Gastrocnemius medialis (tissue), 4 donors: ENCODE measurements around the gene ITFG2.

Experiments used
- POLR2A ChIP-seq, 2 donors: fragments of 450-650 bp; IDR thresholded peaks; one replicate each; pipeline ENCODE4 v1.6.1; 2017; ENCODE audit warnings: antibody characterized with exemption in 2 of 2, mild to moderate bottlenecking in 2 of 2, moderate library complexity in 2 of 2
- TF ChIP-seq, protein P1 (sequence below), 5 experiments: fragments of 450-650 bp in 3 of 5; fragments of 200-600 bp in 2 of 5; sonication (generic) in 2 of 5; IDR thresholded peaks in 4 of 5; conservative IDR thresholded peaks in 1 of 5; 1 replicate in 4 of 5; 2 replicates in 1 of 5; pipeline ENCODE4 v1.5.1; 2016 to 2019; ENCODE audit warnings: antibody characterized with exemption in 5 of 5, mild to moderate bottlenecking in 3 of 5, moderate library complexity in 3 of 5

DNA sequence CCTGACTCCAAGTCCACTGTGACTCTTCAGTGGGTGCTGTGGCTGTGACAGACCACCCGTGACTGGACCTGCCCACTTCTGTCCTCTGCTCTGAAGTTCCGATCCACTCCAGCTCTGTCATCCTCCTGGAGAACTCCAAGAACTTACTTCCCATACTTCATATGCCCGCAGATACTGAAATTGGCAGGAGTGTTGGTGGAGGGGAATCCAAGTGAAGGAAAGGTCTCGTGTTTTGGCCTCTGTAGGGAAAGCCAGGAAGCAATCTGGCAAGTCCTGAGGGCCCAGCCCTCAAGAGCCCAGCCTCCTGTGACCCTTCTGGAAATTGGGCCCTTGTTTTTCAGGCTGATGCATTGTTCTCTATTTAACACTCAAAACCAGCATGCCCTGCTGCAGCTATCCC is 40.1 kb upstream of the ITFG2 start:
- TF ChIP-seq, protein P1, sequence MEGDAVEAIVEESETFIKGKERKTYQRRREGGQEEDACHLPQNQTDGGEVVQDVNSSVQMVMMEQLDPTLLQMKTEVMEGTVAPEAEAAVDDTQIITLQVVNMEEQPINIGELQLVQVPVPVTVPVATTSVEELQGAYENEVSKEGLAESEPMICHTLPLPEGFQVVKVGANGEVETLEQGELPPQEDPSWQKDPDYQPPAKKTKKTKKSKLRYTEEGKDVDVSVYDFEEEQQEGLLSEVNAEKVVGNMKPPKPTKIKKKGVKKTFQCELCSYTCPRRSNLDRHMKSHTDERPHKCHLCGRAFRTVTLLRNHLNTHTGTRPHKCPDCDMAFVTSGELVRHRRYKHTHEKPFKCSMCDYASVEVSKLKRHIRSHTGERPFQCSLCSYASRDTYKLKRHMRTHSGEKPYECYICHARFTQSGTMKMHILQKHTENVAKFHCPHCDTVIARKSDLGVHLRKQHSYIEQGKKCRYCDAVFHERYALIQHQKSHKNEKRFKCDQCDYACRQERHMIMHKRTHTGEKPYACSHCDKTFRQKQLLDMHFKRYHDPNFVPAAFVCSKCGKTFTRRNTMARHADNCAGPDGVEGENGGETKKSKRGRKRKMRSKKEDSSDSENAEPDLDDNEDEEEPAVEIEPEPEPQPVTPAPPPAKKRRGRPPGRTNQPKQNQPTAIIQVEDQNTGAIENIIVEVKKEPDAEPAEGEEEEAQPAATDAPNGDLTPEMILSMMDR (IDR thresholded peaks at IDR 0.05 in 4 of 5, conservative IDR thresholded peaks at IDR 0.05 in 1 of 5): no peak
- TF ChIP-seq POLR2A (IDR thresholded peaks at IDR 0.05): no peak
